Neuronal stem cell (in vitro differentiated cells): ENCODE measurements around the gene TADA2B.

Source experiments
- DNase-seq: peaks from one replicate; pipeline ENCODE4 v3.0.0-alpha.2; 2013; ENCODE audit warnings: low spot score
- H2AFZ ChIP-seq: one replicate; pipeline ENCODE4 v1.6.1; 2013; ENCODE audit warnings: mild to moderate bottlenecking, low read length, inconsistent platforms
- H2AK5ac ChIP-seq: 2 replicates; pipeline ENCODE4 v1.6.1; 2013; ENCODE audit warnings: low read depth, mild to moderate bottlenecking, inconsistent platforms, low read length, moderate library complexity, mixed read lengths
- H2BK120ac ChIP-seq: 2 replicates; pipeline ENCODE4 v1.6.1; 2013; ENCODE audit warnings: low read depth, mild to moderate bottlenecking, inconsistent platforms, low read length, moderate library complexity, mixed read lengths
- H2BK12ac ChIP-seq: one replicate; pipeline ENCODE4 v1.6.1; 2013; ENCODE audit warnings: low read length, inconsistent platforms
- H2BK15ac ChIP-seq: 2 replicates; pipeline ENCODE4 v1.6.1; 2013; ENCODE audit warnings: mild to moderate bottlenecking, low read length, inconsistent platforms, mixed read lengths
- H2BK5ac ChIP-seq: one replicate; pipeline ENCODE4 v1.6.1; 2013; ENCODE audit warnings: inconsistent platforms, mild to moderate bottlenecking, low read length, moderate library complexity
- H3K14ac ChIP-seq: one replicate; pipeline ENCODE4 v1.6.1; 2013; ENCODE audit warnings: low read length, inconsistent platforms
- H3K18ac ChIP-seq: 2 replicates; pipeline ENCODE4 v1.6.1; 2013; ENCODE audit warnings: low read length, inconsistent platforms
- H3K23ac ChIP-seq: 2 replicates; pipeline ENCODE4 v1.6.1; 2013; ENCODE audit warnings: low read depth, mild to moderate bottlenecking, mixed read lengths, low read length, inconsistent platforms; ENCODE audit not compliant: poor library complexity
- H3K27ac ChIP-seq: replicated peaks from 3 replicates; pipeline ENCODE4 v1.5.1; 2013; ENCODE audit warnings: low read length, inconsistent platforms
- H3K27me3 ChIP-seq, 3 experiments: 2 replicates each; pipeline ENCODE4 v1.6.1; 2013; ENCODE audit warnings: low read length in 3 of 3, mild to moderate bottlenecking in 2 of 3, inconsistent platforms in 1 of 3, low read depth in 1 of 3, mixed read lengths in 1 of 3, moderate library complexity in 1 of 3; ENCODE audit not compliant: control insufficient read depth in 3 of 3, insufficient read depth in 3 of 3
- H3K36me3 ChIP-seq, 2 donors: replicated peaks in 1 of 2; 2 replicates each; pipeline ENCODE4 v1.6.1; 2013; ENCODE audit warnings: low read length in 2 of 2; ENCODE audit not compliant: control insufficient read depth in 2 of 2, insufficient read depth in 2 of 2
- H3K4ac ChIP-seq: 2 replicates; pipeline ENCODE4 v1.6.1; 2013; ENCODE audit warnings: inconsistent platforms, mild to moderate bottlenecking, low read length, moderate library complexity
- H3K4me1 ChIP-seq, 2 donors: 1 replicate in 1 of 2; 2 replicates in 1 of 2; pipeline ENCODE4 v1.6.1; 2013; ENCODE audit warnings: low read length in 2 of 2, low read depth in 1 of 2; ENCODE audit not compliant: control insufficient read depth in 2 of 2, insufficient read depth in 1 of 2
- H3K4me2 ChIP-seq: one replicate; pipeline ENCODE4 v1.6.1; 2013; ENCODE audit warnings: mild to moderate bottlenecking, low read length, inconsistent platforms; ENCODE audit not compliant: insufficient read depth, poor library complexity, severe bottlenecking
- H3K4me3 ChIP-seq, 2 donors: 2 replicates each; pipeline ENCODE4 v1.5.1; 2013; ENCODE audit warnings: low read length in 2 of 2, mild to moderate bottlenecking in 2 of 2, inconsistent platforms in 1 of 2, moderate library complexity in 1 of 2
- H3K79me1 ChIP-seq: one replicate; pipeline ENCODE4 v1.6.1; 2013; ENCODE audit warnings: low read depth, mild to moderate bottlenecking, inconsistent platforms, low read length, moderate library complexity
- H3K9ac ChIP-seq: one replicate; pipeline ENCODE4 v1.6.1; 2013; ENCODE audit warnings: mild to moderate bottlenecking, low read depth, low read length, inconsistent platforms; ENCODE audit not compliant: poor library complexity
- H3K9me3 ChIP-seq, 2 donors: replicated peaks in 1 of 2; 2 replicates each; pipeline versions ENCODE3 to v1.6.1; 2013; ENCODE audit warnings: low read length in 2 of 2, mild to moderate bottlenecking in 2 of 2, inconsistent platforms in 1 of 2, low read depth in 1 of 2, mixed read lengths in 1 of 2, moderate library complexity in 1 of 2; ENCODE audit not compliant: control insufficient read depth in 2 of 2, insufficient read depth in 1 of 2
- H4K8ac ChIP-seq: one replicate; pipeline ENCODE4 v1.6.1; 2013; ENCODE audit warnings: low read depth, mild to moderate bottlenecking, inconsistent platforms, low read length, moderate library complexity
- H4K91ac ChIP-seq: one replicate; pipeline ENCODE4 v1.6.1; 2013; ENCODE audit warnings: low read length, low read depth, mild to moderate bottlenecking, inconsistent platforms; ENCODE audit not compliant: poor library complexity
- WGBS, 2 donors: extraction: QIAGEN DNeasy Blood & Tissue Kit; methylation state at CpG; one replicate each; pipeline ENCODE4 v1.1.7; 2013; ENCODE audit warnings: missing lambda C conversion rate in 2 of 2, mixed read lengths in 1 of 2; ENCODE audit not compliant: insufficient read length in 2 of 2, insufficient replicate concordance in 1 of 2; ENCODE audit errors: extremely low coverage in 2 of 2; 5-methylcytosine and 5-hydroxymethylcytosine counted together

The TADA2B gene

DNA sequence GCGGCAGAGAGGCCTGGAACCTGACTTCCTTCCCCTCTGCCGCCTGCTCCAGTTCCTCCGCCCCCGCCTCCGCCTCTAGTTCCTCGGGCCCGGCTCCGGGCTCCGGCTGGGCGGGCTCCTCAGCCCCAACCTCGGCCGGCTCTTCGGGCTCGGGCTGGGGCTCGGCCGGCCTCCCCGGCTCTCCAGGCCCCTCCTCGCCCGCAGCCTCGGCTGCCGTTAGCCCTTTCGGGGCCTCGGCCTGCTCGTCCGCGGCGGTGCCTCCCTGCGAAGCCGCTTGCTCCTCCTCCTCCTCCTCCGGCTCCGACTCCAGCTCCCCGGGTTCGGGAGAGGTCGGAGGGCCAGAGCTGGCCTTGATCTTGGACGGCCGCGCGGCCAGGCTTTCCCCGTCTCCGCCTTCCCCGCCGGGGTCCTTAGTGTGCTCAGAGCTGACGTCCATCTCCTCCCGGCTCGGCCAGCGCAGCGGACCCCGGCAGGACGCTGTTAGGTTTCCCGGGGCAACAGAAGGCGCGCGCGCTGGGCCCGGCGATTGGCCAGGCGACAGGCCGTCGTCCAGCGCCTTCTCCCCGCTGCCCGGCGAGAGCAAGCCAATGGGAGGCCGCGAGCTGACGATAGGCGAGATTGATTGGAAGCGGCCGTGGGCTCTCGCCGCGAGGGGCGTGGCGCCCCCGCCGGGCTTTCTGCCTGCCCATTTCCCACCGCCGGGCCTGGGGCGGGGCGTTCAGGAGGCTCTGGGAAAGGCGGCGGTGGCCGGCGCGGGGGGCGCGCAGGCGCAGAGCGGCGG lies 479 bp upstream of the TADA2B start:
- Histone ChIP-seq H2AK5ac (no peak overlapping the region), H3K4me2 (peak overlapping the region; percentile 98), H2BK120ac (no peak overlapping the region), H2BK12ac (no peak overlapping the region), H3K18ac (no peak overlapping the region), H4K8ac (no peak overlapping the region), H3K9me3 (no peaks in the 10 kb centered on the region), H3K79me1 (peaks cover 24% of the 10 kb centered on the region), H2BK5ac (no peak overlapping the region), H4K91ac (no peak overlapping the region), H2BK15ac (no peak overlapping the region), H3K4ac (no peak overlapping the region), H3K4me1 (peaks cover 17 to 24% of the 10 kb centered on the region in 2 donors), H3K27me3 (peaks cover 0 to 13% (median 2%) of the 10 kb centered on the region in 3 experiments), H3K27ac (no peak overlapping the region), H3K36me3 (peaks cover 0 to 11% of the 10 kb centered on the region in 2 donors), H3K4me3 (peak overlapping the region; percentile 89 to 99), H3K23ac (peak overlapping the region; percentile 61), H2AFZ (peak overlapping the region; percentile 95), H3K14ac (peak overlapping the region; percentile 63), H3K9ac (peak overlapping the region; percentile 87)
- no CpG with 5 or more reads among the region's 90 CpGs for WGBS, 2 donors
- peak; percentile 99 for DNase-seq

- Histone ChIP-seq H3K18ac (no peak overlapping the region), H3K4me3 (peak overlapping the region; percentile 99 to 100), H3K27ac (no peak overlapping the region), H2BK120ac (no peak overlapping the region), H2BK15ac (peak overlapping the region; percentile 71), H3K9ac (peak overlapping the region; percentile 99), H3K4me2 (peak overlapping the region; percentile 89), H3K14ac (peak overlapping the region; percentile 97), H2BK12ac (no peak overlapping the region), H4K91ac (no peak overlapping the region), H3K23ac (peak overlapping the region; percentile 99), H2AFZ (peak overlapping the region; percentile 87), H3K4me1 (peaks cover 17 to 24% of the 10 kb centered on the region in 2 donors), H2BK5ac (no peak overlapping the region), H3K4ac (no peak overlapping the region), H3K9me3 (no peaks in the 10 kb centered on the region), H3K36me3 (peaks cover 0 to 16% of the 10 kb centered on the region in 2 donors), H3K27me3 (peaks cover 0 to 13% (median 2%) of the 10 kb centered on the region in 3 experiments), H2AK5ac (peak overlapping the region; percentile 80), H3K79me1 (peaks cover 24% of the 10 kb centered on the region), H4K8ac (no peak overlapping the region)
- no peak for DNase-seq
- WGBS, 2 donors: no CpG with 5 or more reads among the region's 29 CpGs
Measured at GRCh38 chr4:7044137-7044930, 1.2 kb downstream of the TADA2B start.

GRCh38 chr4:7045553-7045952 lies 2.4 kb downstream of the TADA2B start:
- no peak overlapping the region for H4K91ac ChIP-seq
- peak overlapping the region; percentile 47 for H2BK5ac ChIP-seq
- H3K23ac ChIP-seq: peak overlapping the region; percentile 39
- H3K79me1 ChIP-seq: peaks cover 28% of the 10 kb centered on the region
- H3K4me3 ChIP-seq: no peak overlapping the region
- H3K27ac ChIP-seq: no peak overlapping the region
- WGBS, 2 donors: no CpG with 5 or more reads among the region's 8 CpGs
- H2BK120ac ChIP-seq: no peak overlapping the region
- no peak overlapping the region for H3K14ac ChIP-seq
- no peak overlapping the region for H3K4ac ChIP-seq
- no peak overlapping the region for H2AFZ ChIP-seq
- H3K27me3 ChIP-seq: peaks cover 0 to 13% (median 2%) of the 10 kb centered on the region in 3 experiments
- H3K9me3 ChIP-seq: no peaks in the 10 kb centered on the region
- H3K4me2 ChIP-seq: no peak overlapping the region
- peaks cover 0 to 16% of the 10 kb centered on the region in 2 donors for H3K36me3 ChIP-seq
- no peak overlapping the region for H2BK15ac ChIP-seq
- no peak overlapping the region for H2AK5ac ChIP-seq
- H3K4me1 ChIP-seq: peaks cover 17 to 24% of the 10 kb centered on the region in 2 donors
- DNase-seq: no peak
- no peak overlapping the region for H4K8ac ChIP-seq
- no peak overlapping the region for H3K9ac ChIP-seq
- no peak overlapping the region for H3K18ac ChIP-seq
- no peak overlapping the region for H2BK12ac ChIP-seq
